ENCODE data around the gene SF3B2.
"Not testable (repeated sequence)": the region's sequence is repeated elsewhere in the genome, so short reads cannot be mapped to it uniquely, and the experiment has no call there.

SF3B2 gene

DNA sequence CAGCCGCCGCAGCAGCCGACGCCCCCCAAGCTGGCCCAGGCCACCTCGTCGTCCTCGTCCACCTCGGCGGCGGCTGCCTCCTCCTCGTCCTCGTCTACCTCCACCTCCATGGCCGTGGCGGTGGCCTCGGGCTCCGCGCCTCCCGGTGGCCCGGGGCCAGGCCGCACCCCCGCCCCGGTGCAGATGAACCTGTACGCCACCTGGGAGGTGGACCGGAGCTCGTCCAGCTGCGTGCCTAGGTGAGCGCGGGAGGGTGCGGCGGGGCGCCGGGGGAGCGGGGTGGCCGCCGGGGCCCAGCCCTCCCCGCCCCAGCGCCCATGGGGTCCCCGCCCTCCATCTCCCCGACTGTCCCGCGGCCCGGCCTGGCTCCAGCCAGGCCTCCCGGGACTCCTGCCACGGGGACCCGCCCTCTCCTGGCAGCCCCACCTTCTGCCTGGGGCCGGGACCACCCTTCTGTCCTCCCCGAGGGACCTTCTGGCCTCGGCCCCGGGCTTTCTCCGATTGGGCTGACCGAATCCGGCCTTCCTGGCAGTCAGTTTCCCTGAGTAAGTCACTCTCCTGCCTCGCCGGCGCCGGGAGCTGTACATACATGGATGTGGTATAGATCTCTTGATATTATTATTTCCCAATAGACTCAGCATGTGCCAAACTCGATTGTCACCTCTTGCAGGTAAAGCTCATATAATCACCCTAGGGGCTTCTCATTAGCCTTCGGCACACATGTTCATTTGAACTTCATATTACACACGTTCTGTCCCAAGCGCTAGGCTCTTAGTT is 18.6 kb downstream of the SF3B2 start:
- H3K27me3 ChIP-seq (ENCODE audit: control insufficient read depth, insufficient read depth, low read length) = no peaks in the 10 kb centered on the region
- peaks cover 5% of the 10 kb centered on the region for H3K4me1 ChIP-seq (ENCODE audit: control insufficient read depth, insufficient read depth, low read length)
- peak overlapping the region; percentile 8 for H3K9ac ChIP-seq (ENCODE audit: low read depth, low read length)
- peak overlapping the region; percentile 71 for H3K4me3 ChIP-seq (ENCODE audit: low read depth, low read length)
- no peaks in the 10 kb centered on the region for H3K9me3 ChIP-seq (ENCODE audit: control insufficient read depth, insufficient read depth, low read length)
- H3K36me3 ChIP-seq (ENCODE audit: control insufficient read depth, insufficient read depth, low read length) = peaks cover 22% of the 10 kb centered on the region

DNA sequence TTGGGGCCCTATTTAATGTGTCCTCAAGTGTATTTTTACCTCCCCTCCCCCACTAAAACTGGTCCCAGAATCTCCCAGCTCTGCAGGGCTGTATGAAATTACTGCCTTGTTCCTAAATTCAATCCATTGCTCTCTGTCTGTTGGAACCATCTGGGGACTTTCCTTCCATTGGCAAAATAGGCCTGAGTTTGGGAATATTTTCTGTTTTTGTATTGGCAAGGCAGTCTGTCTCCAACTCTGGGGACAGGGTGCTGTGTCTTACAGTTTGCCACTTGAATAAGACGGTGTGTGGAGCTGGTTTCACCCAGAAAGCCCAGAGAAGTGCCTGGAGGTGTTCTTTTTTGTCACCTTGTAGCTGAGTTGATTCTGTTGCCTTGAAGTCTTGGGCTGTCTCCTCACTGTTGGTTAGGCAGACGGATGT is 19.2 kb downstream of the SF3B2 start:
- H3K27me3 ChIP-seq (ENCODE audit: control insufficient read depth, insufficient read depth, low read length) = no peaks in the 10 kb centered on the region
- H3K36me3 ChIP-seq (ENCODE audit: control insufficient read depth, insufficient read depth, low read length) = peaks cover 22% of the 10 kb centered on the region
- H3K9ac ChIP-seq (ENCODE audit: low read depth, low read length) = peak overlapping the region; percentile 8
- no peaks in the 10 kb centered on the region for H3K9me3 ChIP-seq (ENCODE audit: control insufficient read depth, insufficient read depth, low read length)
- peaks cover 5% of the 10 kb centered on the region for H3K4me1 ChIP-seq (ENCODE audit: control insufficient read depth, insufficient read depth, low read length)
- H3K4me3 ChIP-seq (ENCODE audit: low read depth, low read length) = peak overlapping the region; percentile 71

DNA sequence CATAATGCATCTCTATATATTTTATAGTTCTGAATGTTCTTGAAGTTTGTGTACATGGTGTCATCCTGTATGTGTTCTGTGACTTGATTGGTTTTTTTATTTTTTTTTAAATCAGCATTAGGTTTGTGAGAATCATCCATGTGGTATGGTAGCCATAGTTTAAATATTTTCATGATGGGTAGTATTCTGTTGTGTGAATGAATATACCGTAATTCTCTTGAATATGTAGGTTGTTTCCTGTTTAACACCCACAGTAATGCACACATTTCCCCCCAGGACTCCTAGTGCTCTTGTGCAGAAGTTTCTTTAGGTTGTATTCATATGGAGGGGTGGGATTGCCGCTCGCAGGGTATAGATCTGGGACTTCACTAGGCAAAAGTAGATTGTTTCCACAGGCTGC is 19.9 kb downstream of the SF3B2 start:
- Histone ChIP-seq H3K27me3 (ENCODE audit: control insufficient read depth, insufficient read depth, low read length) (no peaks in the 10 kb centered on the region), H3K36me3 (ENCODE audit: control insufficient read depth, insufficient read depth, low read length) (peaks cover 15% of the 10 kb centered on the region), H3K9me3 (ENCODE audit: control insufficient read depth, insufficient read depth, low read length) (no peaks in the 10 kb centered on the region), H3K9ac (ENCODE audit: low read depth, low read length) (no peak overlapping the region), H3K4me3 (ENCODE audit: low read depth, low read length) (no peak overlapping the region), H3K4me1 (ENCODE audit: control insufficient read depth, insufficient read depth, low read length) (peaks cover 5% of the 10 kb centered on the region)

DNA sequence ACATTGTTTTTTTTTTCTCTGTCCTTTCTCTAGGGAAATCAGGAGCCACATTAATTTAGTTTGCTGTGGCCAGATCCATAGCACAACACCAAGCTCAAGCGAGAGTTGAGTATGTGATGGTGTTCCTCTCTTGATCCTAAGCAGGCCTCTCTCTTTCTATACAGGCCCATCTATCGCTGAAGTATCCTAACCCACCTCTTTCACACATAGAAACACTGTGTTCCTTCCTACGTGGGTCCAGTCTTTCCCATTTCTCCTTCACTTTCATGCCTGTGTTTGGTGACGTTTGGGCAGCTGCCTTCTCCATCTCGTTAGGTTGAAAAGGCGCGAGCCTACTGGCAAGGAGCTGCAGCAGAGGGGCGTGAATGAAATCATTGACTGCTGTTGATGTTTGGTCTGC is 20.4 kb downstream of the SF3B2 start:
- Histone ChIP-seq H3K4me1 (ENCODE audit: control insufficient read depth, insufficient read depth, low read length) (peaks cover 5% of the 10 kb centered on the region), H3K27me3 (ENCODE audit: control insufficient read depth, insufficient read depth, low read length) (no peaks in the 10 kb centered on the region), H3K36me3 (ENCODE audit: control insufficient read depth, insufficient read depth, low read length) (peaks cover 11% of the 10 kb centered on the region), H3K9ac (ENCODE audit: low read depth, low read length) (no peak overlapping the region), H3K9me3 (ENCODE audit: control insufficient read depth, insufficient read depth, low read length) (no peaks in the 10 kb centered on the region), H3K4me3 (ENCODE audit: low read depth, low read length) (no peak overlapping the region)

- H3K36me3 ChIP-seq (ENCODE audit: control insufficient read depth, insufficient read depth, low read length) = peaks cover 4% of the 10 kb centered on the region
- no peak overlapping the region for H3K4me3 ChIP-seq (ENCODE audit: low read depth, low read length)
- peaks cover 1% of the 10 kb centered on the region for H3K4me1 ChIP-seq (ENCODE audit: control insufficient read depth, insufficient read depth, low read length)
- H3K27me3 ChIP-seq (ENCODE audit: control insufficient read depth, insufficient read depth, low read length) = no peaks in the 10 kb centered on the region
- no peaks in the 10 kb centered on the region for H3K9me3 ChIP-seq (ENCODE audit: control insufficient read depth, insufficient read depth, low read length)
- H3K9ac ChIP-seq (ENCODE audit: low read depth, low read length) = no peak overlapping the region
Measured at GRCh38 chr11:66073669-66074068, 21.5 kb downstream of the SF3B2 start.

- no peaks in the 10 kb centered on the region for H3K4me1 ChIP-seq (ENCODE audit: control insufficient read depth, insufficient read depth, low read length)
- H3K4me3 ChIP-seq (ENCODE audit: low read depth, low read length) = no peak overlapping the region
Measured at GRCh38 chr11:66075273-66075672, 23.1 kb downstream of the SF3B2 start.

GRCh38 chr11:66076561-66076960 is 24.4 kb downstream of the SF3B2 start:
- no peaks in the 10 kb centered on the region for H3K27me3 ChIP-seq (ENCODE audit: control insufficient read depth, insufficient read depth, low read length)
- no peaks in the 10 kb centered on the region for H3K9me3 ChIP-seq (ENCODE audit: control insufficient read depth, insufficient read depth, low read length)
- no peak overlapping the region for H3K4me3 ChIP-seq (ENCODE audit: low read depth, low read length)
- no peaks in the 10 kb centered on the region for H3K36me3 ChIP-seq (ENCODE audit: control insufficient read depth, insufficient read depth, low read length)
- H3K9ac ChIP-seq (ENCODE audit: low read depth, low read length) = no peak overlapping the region
- no peaks in the 10 kb centered on the region for H3K4me1 ChIP-seq (ENCODE audit: control insufficient read depth, insufficient read depth, low read length)

More at GRCh38 chr11:66075273-66075672, 23.1 kb downstream of the SF3B2 start:
- H3K36me3 ChIP-seq (ENCODE audit: control insufficient read depth, insufficient read depth, low read length) = no peaks in the 10 kb centered on the region
- no peak overlapping the region for H3K9ac ChIP-seq (ENCODE audit: low read depth, low read length)
- H3K27me3 ChIP-seq (ENCODE audit: control insufficient read depth, insufficient read depth, low read length) = no peaks in the 10 kb centered on the region
- H3K9me3 ChIP-seq (ENCODE audit: control insufficient read depth, insufficient read depth, low read length) = no peaks in the 10 kb centered on the region

- H3K4me1 ChIP-seq (ENCODE audit: control insufficient read depth, insufficient read depth, low read length) = no peaks in the 10 kb centered on the region
- H3K9me3 ChIP-seq (ENCODE audit: control insufficient read depth, insufficient read depth, low read length) = no peaks in the 10 kb centered on the region
- no peaks in the 10 kb centered on the region for H3K27me3 ChIP-seq (ENCODE audit: control insufficient read depth, insufficient read depth, low read length)
- H3K9ac ChIP-seq (ENCODE audit: low read depth, low read length) = no peak overlapping the region
- H3K36me3 ChIP-seq (ENCODE audit: control insufficient read depth, insufficient read depth, low read length) = no peaks in the 10 kb centered on the region
- no peak overlapping the region for H3K4me3 ChIP-seq (ENCODE audit: low read depth, low read length)
Measured at GRCh38 chr11:66077927-66078326, 25.8 kb downstream of the SF3B2 start.

DNA sequence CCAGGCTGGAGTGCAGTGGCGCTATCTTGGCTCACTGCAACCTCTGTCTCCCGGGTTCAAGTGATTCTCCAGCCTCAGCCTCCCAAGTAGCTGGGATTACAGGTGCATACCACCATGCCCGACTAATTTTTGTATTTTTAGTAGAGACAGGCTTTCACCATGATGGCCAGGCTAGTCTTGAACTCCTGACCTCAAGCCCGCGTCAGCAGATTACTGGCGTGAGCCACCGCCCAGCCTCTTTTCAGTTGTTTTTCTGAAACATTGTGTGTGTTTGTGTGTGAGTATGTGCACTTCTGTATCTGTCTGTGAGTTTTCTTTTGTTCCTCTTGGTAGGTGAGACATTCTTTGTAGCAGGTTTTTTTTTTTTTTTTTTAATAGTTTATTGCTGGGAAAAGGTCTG is 26.8 kb downstream of the SF3B2 start:
- H3K36me3 ChIP-seq (ENCODE audit: control insufficient read depth, insufficient read depth, low read length); H3K4me1 ChIP-seq (ENCODE audit: control insufficient read depth, insufficient read depth, low read length); H3K9ac ChIP-seq (ENCODE audit: low read depth, low read length); H3K9me3 ChIP-seq (ENCODE audit: control insufficient read depth, insufficient read depth, low read length); H3K4me3 ChIP-seq (ENCODE audit: low read depth, low read length); H3K27me3 ChIP-seq (ENCODE audit: control insufficient read depth, insufficient read depth, low read length): not testable (repeated sequence)

GRCh38 chr11:66080055-66080817 is 28.1 kb downstream of the SF3B2 start:
- Histone ChIP-seq H3K9me3 (ENCODE audit: control insufficient read depth, insufficient read depth, low read length) (no peaks in the 10 kb centered on the region), H3K4me1 (ENCODE audit: control insufficient read depth, insufficient read depth, low read length) (no peaks in the 10 kb centered on the region), H3K9ac (ENCODE audit: low read depth, low read length) (no peak overlapping the region)

GRCh38 chr11:66081505-66081904 is 29.3 kb downstream of the SF3B2 start:
- Histone ChIP-seq H3K4me1 (ENCODE audit: control insufficient read depth, insufficient read depth, low read length) (no peaks in the 10 kb centered on the region), H3K9ac (ENCODE audit: low read depth, low read length) (no peak overlapping the region), H3K9me3 (ENCODE audit: control insufficient read depth, insufficient read depth, low read length) (no peaks in the 10 kb centered on the region), H3K27me3 (ENCODE audit: control insufficient read depth, insufficient read depth, low read length) (no peaks in the 10 kb centered on the region), H3K36me3 (ENCODE audit: control insufficient read depth, insufficient read depth, low read length) (no peaks in the 10 kb centered on the region), H3K4me3 (ENCODE audit: low read depth, low read length) (no peak overlapping the region)

More at GRCh38 chr11:66080055-66080817, 28.1 kb downstream of the SF3B2 start:
- Histone ChIP-seq H3K36me3 (ENCODE audit: control insufficient read depth, insufficient read depth, low read length) (no peaks in the 10 kb centered on the region), H3K4me3 (ENCODE audit: low read depth, low read length) (no peak overlapping the region), H3K27me3 (ENCODE audit: control insufficient read depth, insufficient read depth, low read length) (no peaks in the 10 kb centered on the region)
